Caki2 (cell line): ENCODE results near the gene KIF26B. TPM values are rescaled to one million over a fixed set of nuclear protein-coding genes. Genes with fewer than 3 reads are reported as not detected.
"Not testable (repeated sequence)": the region's sequence is repeated elsewhere in the genome, so short reads cannot be mapped to it uniquely, and the experiment has no call there.

Source experiments
- DNase-seq: peaks from one replicate; pipeline ENCODE4 v3.0.0-alpha.2; 2015; ENCODE audit warnings: low read depth
- in situ Hi-C: cut with HindIII; loops from 2 replicates; pipeline ENCODE4 v1.10.0; 2016; ENCODE audit warnings: low sequenced_read_pairs, low pct_unique_long_range_greater_than_20kb, mixed read lengths
- total RNA-seq: library from RNA; depleted of rRNA; stranded (reverse); fragments of >200 nt; shearing (Covaris generic); gene quantifications from 2 replicates; pipeline ENCODE4 v1.2.3, GENCODE V29; 2014; ENCODE audit warnings: low replicate concordance

The KIF26B gene
- total RNA-seq, 1 experiment from 2014 or later = 1.1 TPM

DNA sequence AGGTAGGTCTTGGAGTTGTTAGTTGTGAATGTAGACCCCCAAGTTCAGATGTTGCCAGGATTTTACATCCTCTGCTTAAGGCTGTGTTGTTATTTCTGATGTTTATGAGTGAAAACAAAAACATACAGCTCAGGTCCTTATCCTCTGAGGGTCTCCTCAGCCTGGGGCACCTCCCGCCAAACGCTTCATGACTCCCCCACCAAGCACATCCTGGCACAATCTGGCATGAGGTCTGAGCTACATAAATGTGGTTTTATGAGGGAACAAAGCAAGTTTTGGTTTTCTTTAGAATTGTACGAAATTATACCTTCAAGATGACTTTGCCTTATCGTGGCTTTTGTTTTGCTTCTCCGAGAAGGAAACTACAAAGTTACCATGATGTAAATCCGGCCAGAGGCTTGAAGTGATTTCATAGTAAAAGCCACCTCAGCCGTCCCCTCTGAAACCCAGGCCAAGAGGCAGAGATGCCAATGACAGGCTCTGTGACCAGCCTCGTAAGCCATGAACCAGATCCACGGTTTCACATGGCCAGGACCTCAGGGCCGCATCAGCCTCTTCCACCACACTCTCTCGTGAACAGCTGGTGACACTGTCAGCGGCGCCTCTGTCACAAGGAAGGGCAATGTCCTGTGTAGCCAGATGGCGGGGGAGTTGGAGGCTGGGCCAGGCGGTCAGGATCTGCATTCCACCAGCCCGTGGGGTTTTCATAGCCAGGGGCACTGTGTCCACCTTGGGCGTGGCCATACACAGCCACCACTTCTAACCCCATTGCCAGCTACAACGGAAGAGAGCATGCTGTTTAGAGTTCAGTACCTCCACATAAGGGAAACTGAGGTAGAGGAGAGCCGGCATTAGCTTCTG is 199.4 kb downstream of the KIF26B start:
- DNase-seq = no peak
- in situ Hi-C loops = no loop called here

DNA sequence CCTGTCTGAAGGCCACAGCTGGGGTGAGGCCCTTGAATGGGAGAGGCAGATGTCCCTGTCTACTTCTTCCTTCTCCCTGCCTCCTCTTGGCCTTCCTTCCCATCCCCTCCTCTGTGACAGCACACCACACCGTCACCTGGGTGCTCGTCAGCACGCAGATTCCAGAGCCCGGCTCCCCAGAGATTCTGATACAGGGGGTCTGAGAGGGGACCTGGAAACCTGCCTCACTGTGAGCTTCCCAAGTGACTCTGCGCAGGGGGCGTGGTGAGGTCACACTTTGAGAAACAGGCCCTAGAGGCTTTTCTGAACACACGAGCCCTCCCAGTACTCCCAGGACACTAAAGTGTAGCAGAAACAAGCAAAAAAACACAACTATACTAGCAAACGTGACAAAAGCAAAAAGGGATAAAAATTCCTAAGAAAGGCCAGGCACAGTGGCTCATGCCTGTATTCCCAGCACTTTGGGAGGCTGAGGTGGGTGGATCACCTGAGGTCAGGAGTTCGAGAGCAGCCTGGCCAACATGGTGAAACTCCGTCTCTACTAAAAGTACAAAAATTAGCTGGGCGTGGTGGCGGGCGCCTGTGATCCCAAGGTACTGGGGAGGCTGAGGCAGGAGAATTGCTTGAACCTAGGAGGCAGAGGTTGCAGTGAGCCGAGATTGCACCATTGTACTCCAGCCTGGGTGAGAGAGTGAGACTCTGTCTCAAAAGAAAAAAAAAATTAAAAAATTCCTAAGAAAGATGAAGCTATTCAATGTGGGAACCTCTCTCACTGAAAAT is 201.3 kb downstream of the KIF26B start:
- in situ Hi-C loops, DNase-seq: not testable (repeated sequence)

DNA sequence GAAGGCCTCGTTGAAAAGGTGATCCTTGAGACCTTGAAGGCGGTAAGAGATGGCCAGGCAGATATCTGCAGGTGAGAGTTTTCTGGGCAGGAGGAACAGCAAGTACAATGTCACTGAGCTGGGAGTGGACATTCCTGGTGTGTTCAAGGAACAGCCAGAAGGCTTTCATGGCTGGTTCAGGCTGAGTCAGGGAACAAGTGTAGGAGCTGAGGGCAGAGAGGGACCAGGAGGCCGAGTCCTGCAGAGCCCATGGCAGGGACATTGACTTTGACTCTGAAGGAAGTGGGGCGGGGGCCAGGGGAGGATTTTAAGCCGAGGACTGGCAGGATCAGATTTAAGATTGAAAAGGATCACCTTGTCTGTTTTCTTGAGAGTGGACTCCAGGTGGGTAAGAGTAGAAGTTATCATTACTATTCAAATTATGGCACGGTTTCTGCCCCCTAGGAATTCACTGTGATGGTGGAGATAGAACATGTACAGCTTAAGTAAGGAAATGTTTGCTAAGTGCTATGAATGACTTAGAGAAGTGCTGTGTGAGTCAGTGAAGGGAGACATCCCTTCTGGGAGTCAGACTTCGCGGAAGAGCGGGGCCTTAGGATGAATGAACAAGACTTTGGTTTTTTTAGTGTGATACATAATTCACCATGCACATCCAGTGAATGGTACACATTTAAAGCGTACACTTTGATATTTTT is 202.3 kb downstream of the KIF26B start:
- in situ Hi-C loops = no loop called here
- peak; percentile 67 for DNase-seq

DNA sequence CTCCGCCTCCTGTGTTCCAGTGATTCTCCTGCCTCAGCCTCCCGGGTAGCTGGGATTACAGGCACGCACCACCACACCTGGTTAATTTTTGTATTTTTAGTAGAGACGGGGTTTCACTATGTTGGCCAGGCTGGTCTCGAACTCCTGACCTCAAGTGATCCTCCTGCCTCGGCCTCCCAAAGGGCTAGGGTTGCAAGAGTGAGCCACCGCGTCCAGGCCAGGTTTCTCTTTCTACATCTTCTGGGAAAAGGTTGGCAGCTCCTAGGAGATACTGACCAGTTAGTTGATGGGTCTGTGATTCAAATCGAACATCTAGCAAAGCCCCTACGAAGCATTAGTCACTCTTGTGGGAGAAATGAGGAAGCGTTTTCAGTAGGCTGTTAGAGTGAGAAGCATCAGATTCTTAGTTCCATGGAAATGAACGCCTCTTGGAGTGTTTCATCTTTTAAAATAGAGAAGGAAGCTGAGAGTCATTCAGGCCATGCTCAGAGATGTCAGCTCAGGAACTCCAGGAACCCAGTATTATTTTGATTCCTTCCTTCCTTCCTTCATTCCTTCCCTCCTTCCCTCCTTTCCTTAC is 204.4 kb downstream of the KIF26B start:
- DNase-seq, in situ Hi-C loops: not testable (repeated sequence)

DNA sequence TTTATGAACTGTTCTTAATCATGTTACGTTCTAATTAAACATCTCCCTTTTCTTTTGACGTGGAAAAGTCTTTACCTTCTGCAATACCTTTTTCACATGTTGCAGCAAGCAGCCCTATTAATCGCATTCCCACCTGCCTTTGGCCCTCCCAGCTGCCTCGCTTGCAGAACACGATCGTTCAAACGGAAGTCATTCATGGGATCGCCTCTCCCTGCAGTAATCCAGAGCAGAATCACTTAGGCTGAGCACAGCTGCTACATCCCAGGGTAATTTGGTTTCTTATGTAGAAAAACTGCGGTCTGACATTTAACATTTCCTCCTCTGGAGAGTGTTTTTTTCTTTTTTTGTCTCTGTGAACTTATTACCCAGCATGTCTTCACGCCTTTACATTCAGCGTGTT is 206.3 kb downstream of the KIF26B start:
- in situ Hi-C loops = no loop called here
- no peak for DNase-seq

DNA sequence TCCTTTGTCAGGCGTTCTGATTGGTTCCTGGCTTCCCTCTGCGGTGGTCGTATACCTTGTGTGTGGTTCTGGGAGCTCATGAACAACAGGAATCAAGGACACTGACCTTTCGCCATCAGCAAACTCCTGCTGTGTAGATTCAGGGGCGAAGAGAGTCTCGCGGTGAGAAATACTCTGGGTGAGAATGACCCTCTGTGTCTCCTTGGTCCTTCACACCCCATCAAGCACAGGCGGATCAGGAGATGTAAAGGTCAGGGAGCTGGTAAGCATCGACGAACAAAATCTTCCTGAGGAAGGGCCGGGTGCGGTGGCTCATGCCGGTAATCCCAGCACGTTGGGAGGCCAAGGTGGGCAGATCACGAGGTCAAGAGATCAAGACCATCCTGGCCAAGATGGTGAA is 207.2 kb downstream of the KIF26B start:
- in situ Hi-C loops = no loop called here
- DNase-seq = no peak

DNA sequence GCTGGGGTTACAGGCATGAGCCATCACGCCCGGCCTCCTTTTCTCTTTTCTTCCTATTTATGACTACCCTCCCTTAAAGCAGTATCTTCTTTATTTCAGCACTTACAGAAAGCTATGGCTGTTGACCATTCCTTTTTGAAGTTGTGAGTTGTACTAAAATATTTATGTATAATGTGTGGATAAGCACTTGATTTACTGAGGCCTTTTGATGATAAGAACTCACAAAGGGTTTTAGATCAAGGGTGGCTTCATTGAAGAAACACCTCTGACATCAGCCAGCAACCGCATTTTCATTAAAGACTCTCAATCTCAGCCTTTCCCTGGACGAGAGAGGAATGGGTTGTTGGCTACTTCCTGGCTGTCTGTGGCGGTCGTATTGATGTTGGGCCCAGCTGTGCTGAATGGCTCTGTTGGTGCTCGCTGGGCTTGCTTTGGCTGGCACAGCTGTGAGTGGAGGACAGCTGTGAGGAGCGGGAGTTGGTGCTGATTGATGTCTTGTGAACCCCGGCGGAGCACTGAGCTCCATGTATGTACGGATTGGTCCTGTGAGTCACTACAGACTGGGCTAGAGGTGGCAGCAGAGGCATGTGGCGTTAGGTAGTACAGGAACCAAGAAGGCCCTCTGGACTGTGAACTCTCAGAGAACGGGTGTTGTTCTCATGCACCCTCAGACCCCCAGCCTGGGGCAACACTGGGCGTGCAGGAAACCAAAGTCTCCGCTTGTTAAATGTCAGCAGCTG is 208.8 kb downstream of the KIF26B start:
- DNase-seq = no peak
- in situ Hi-C loops = no loop called here

DNA sequence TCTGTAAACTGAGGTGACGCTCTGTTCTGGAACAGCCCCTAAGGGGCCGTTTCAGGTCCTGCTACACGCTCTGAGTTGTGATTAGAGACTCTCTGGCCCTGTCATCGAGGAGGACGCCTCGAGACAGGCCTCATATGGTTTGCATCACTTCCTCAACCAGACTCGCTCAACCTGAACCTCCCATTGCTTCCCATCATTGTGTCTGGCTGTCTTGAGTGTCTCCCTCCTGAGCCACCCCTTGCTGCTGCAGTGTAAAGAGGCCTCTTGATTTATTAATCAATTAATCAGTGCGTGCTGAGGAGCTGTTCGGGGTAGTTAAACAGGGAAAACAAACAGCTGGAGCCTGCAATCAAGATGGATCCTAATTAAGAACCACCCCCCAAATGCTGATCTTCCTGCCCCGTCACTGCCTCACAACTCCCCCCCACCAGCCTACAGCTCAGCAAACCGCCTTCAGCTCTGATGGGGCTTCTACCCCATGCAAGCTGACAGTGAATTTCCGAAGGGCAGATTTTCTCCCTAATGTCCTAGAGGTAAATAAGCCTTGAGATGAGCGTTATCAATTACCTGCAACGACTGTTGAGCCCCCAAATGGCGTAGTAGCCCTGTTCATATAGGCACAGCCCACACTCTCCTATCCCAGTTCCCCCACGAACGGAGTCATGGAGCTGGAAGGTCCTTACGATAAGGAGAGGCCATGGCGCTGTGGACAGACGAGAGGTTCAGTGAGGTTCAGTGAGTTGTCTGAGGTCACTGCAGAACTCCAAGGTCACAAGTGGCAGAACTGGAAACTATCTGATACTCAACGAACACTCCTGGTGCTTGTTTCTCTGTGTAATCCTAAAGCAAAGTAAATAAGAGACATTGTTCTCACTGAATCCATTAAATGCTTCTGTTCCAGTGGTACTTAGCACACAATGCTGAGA is 210.6 kb downstream of the KIF26B start:
- DNase-seq = no peak
- in situ Hi-C loops = no loop called here

DNA sequence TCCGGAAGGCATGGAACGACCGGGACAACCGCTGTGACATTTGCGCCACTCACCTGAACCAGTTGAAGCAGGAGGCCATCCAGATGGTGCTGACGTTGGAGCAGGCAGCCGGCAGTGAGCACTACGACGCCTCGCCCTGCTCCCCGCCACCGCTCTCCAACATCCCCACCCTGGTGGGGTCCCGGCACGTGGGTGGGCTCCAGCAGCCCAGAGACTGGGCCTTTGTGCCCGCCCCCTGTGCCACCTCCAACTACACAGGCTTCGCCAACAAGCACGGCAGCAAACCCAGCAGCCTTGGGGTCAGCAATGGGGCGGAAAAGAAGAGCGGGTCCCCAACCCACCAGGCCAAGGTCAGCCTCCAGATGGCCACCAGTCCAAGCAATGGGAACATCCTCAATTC is 212.1 kb downstream of the KIF26B start:
- no peak for DNase-seq
- in situ Hi-C loops = no loop called here

DNA sequence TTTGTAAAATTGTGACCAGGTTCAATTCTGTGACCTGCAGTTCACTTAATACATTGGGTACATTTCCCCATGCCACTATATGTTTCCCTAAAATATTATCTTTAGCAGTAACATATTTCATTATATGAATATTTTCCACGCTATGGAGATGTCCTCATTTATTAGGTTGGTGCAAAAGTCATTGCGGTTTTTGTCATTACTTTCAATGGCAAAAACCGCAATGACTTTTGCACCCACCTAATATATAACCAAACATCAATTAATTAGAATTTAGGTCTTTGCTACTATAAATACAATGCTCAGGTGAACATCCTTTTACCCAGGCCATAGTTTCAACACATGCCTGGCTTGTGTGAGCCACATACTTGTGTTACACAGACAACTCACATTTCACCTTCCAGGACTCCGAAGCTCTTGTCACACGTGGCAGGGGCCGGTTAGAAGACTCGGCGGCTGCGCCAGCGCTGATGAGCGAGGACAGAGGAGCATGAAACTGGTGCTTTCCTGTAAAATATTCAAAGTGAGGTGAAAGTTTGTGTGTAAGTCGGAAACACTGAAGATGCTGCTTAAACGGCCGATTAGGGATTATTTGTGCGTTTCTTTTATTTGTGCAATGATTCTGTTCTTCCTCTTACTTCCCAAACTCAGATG is 215.5 kb downstream of the KIF26B start:
- DNase-seq = no peak
- in situ Hi-C loops = no loop called here

DNA sequence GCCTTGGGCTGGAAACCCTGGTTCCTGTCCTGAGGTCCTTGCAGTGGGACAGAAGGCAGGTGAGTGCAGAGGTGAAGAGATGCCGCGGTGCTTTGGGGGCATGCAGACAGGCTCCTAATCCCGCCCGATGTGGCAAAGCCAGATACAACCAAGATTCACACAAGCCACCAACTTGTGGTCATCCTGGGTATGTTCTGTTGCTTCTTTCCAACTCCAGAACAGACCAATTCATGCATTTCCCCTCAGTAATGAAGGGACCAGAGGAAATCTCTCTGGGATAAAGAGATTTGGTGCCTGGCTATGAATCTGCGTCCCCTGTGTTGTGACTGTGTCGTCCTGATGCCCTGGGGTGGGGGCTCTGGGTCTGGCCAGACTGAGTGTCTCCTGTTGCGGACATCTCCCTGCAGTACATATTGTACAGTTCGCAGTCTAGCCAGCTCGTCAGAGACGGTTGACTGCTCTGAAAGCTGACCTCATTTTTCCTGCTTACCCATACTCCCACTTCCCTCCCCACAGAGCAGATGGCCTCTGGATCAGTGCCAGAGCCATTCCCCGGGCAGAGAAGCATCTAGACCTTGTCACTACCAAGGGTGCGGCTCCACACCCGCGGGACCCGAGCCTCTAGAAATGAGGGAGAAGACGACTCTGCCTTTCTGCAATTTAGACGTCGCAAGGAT is 216.3 kb downstream of the KIF26B start:
- in situ Hi-C loops = no loop called here
- no peak for DNase-seq

DNA sequence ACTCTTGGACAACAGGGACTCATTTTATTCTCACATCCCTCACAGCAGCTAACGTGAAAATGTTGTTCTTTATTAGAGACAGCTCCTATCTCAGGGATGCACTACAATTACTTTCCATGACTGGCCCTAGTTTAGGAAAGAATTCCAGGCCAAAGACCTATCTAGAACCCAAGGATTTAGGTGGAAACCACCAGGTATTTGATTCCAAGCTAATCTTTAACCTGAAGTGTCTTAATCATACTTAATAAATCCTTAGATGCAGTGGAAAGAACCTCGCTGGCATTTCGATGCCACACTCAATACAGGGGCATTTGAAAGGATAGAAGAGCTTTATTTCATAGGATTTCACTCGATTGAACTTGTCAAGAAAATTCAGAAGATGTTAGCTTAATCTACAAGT is 218.3 kb downstream of the KIF26B start:
- in situ Hi-C loops = no loop called here
- DNase-seq = no peak

DNA sequence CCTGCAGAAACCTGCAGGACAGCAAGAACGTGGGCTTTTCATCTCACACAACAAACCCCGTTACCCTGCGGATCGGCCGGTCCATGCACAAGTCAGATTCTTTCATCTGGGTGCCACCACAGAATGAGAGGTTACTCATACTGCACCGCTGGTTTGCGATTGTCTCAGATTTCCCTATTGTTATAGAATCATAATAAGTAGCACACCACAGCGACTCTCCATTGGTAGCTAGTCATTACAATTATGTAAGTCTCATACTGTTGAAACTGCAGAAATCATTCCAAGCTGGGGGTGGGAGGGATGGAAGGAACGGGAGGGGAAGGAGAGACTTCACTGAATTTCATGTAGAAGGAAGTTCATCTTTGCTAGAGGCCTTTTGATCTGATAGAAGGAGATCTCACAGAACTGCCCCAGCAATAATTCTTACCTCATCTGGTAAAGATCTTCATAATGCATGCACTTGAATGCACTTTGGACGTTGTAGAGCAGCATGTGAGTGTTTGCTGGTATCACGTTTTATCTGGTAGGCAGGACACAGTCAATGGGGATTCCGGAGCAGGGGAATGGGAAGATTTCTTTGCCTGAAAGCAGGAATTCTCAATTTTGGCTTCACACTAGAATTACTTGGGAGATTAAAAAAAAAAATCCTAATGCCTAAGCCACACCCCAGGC is 221.1 kb downstream of the KIF26B start:
- in situ Hi-C loops = no loop called here
- DNase-seq = no peak

DNA sequence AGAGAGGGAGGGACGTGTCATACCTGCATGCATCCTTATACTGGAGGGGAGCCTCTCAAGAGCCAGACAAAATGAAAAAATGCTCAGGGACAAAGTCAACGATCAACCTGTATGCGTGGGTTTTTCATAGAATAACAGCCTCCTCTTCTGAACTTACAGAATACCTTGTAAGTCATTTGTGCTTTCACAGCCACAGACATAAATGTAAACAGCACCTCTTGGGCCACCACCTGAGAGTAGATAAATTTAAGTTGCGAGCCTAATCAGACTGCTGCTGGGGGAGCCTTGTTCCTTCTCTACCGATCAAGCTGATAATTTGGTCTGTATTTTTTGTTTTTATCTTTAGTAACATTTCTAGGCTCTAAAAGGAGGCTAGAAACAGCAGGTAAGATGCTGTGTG is 223.1 kb downstream of the KIF26B start:
- no peak for DNase-seq
- in situ Hi-C loops = no loop called here

DNA sequence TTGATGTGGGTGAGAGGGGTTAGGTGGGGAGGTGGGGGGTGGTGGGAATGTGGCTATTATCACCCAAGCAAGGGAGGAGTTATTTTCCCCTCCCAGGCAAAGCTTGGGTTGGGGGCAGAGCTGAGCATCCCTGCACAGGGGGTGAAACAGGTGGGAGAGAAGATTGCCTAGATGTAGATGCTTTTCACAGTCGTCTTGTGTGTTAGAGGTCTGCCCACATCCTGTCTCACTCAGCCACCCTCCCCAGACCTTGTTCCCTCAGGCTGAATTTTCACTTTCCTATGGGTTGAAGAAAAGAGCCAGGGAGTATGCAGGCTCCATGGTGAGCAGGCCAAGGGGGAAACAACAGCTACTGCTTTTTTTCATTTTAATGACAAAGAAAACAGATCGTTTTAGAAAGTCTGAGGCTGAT is 223.5 kb downstream of the KIF26B start:
- no peak for DNase-seq
- in situ Hi-C loops = no loop called here

DNA sequence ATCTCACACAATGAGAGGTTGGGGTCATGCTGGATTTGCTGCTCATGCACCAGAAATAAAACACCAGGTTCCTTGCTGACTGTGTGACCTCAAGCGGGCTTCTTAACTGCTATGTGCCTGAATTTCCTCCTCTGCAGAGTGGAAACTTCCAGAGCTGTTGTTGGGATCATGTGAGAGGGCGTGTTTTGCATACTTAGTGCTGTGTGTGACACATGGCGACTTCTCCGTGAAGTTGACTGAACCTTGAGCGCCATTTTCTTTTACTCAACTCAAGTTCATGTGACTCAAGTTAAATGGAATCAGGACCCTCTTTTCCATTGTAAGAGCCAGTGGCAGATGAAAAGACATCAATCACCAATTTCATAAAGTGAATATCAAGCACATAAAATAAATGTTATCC is 224.0 kb downstream of the KIF26B start:
- in situ Hi-C loops = no loop called here
- DNase-seq = no peak
